Central memory CD8-positive, alpha-beta T cell (primary cell): ENCODE measurements around the gene CTDNEP1.
A peak's percentile ranks its signal among the peaks of the same experiment; 100 is the strongest.

ENCODE experiments used
- ATAC-seq: fragments of 150-1000 bp; cut with Tn5 transposase; replicated peaks from 2 replicates; pipeline ENCODE4 v1.10.0; 2022; ENCODE audit warnings: mild to moderate bottlenecking, moderate FRiP score, moderate number of reproducible peaks; ENCODE audit not compliant: poor library complexity, severe bottlenecking; ENCODE audit errors: extremely low read depth
- DNase-seq, 2 donors: peaks; one replicate each; pipeline ENCODE4 v3.0.0; 2021; ENCODE audit warnings: low spot score in 2 of 2
- H3K27ac Mint-ChIP-seq: one replicate; pipeline ENCODE4 v1.8.0; 2022; ENCODE audit warnings: low read depth, mild to moderate bottlenecking, moderate library complexity, mixed read lengths
- H3K27me3 Mint-ChIP-seq: one replicate; pipeline ENCODE4 v1.8.0; 2022; ENCODE audit warnings: mixed read lengths
- H3K36me3 Mint-ChIP-seq: one replicate; pipeline ENCODE4 v1.8.0; 2022; ENCODE audit warnings: mild to moderate bottlenecking, moderate library complexity, mixed read lengths; ENCODE audit not compliant: insufficient read depth
- H3K4me1 Mint-ChIP-seq: one replicate; pipeline ENCODE4 v1.8.0; 2022; ENCODE audit warnings: mixed read lengths
- H3K4me3 Mint-ChIP-seq: one replicate; pipeline ENCODE4 v1.8.0; 2022; ENCODE audit warnings: mild to moderate bottlenecking, moderate library complexity, mixed read lengths
- H3K9me3 Mint-ChIP-seq: one replicate; pipeline ENCODE4 v1.8.0; 2022; ENCODE audit warnings: mixed read lengths

Gene CTDNEP1

DNA sequence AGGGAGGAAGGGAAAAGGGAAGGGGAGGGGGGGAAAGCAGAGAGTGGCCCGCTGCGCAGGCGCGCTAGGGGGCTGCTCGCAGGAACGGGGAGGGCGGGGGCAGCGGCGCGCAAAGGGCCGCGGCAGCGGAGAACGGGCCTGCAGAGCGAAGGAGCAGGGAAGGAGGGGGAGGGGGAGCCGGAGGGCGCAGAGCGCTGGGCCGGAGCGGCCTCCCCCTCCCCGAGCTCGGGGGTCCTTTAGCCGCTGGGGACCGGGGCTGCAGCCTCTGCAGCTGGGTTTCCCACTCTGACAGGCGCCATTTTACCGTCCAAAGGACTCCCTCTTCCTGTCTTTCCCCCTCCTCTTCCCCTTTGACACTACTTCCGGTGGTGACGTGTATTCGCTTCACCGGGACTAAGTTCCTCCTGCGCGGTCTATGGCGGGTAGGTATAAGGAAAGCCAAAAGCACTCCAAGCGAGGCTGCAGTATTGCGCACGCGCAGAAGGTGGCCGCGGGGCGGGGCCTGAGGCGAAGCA lies at the start of gene CTDNEP1:
Gene CTDNEP1, minus strand, starts transcription at position 74 of the 515 bp plus-strand sequence. CDS start 438 bp downstream, outside the sequence.
- DNase-seq, result peak; percentile 96 to 98
- Mint-ChIP-seq H3K4me1 (peaks cover 48% of the 10 kb centered on the region), H3K4me3 (peak within 1 kb of the TSS; percentile 93), H3K27me3 (no peaks in the 10 kb centered on the region), H3K9me3 (no peaks in the 10 kb centered on the region), H3K27ac (peak within 1 kb of the TSS; percentile 93), H3K36me3 (peaks cover 49% of the 10 kb centered on the region)
- ATAC-seq, result peak; percentile 96

- ATAC-seq, result no peak
- no peak overlapping the region for H3K4me3 Mint-ChIP-seq
- no peak overlapping the region for H3K27ac Mint-ChIP-seq
- no peaks in the 10 kb centered on the region for H3K9me3 Mint-ChIP-seq
- peak in 1 of 2 donors; percentile 60 for DNase-seq
- H3K4me1 Mint-ChIP-seq, result peaks cover 7% of the 10 kb centered on the region
- H3K36me3 Mint-ChIP-seq, result peaks cover 7% of the 10 kb centered on the region
- H3K27me3 Mint-ChIP-seq, result peaks cover 35% of the 10 kb centered on the region
Measured at GRCh38 chr17:7296189-7296861, 44.8 kb upstream of the CTDNEP1 start.

- H3K4me3 Mint-ChIP-seq, result peak overlapping the region; percentile 85
- ATAC-seq (no peak), DNase-seq (no peak)
- peaks cover 43% of the 10 kb centered on the region for H3K27me3 Mint-ChIP-seq
- no peaks in the 10 kb centered on the region for H3K9me3 Mint-ChIP-seq
- peaks cover 7% of the 10 kb centered on the region for H3K4me1 Mint-ChIP-seq
- H3K36me3 Mint-ChIP-seq, result peaks cover 7% of the 10 kb centered on the region
- peak overlapping the region; percentile 85 for H3K27ac Mint-ChIP-seq
Measured at GRCh38 chr17:7295230-7296180, 44.0 kb upstream of the CTDNEP1 start.

DNA sequence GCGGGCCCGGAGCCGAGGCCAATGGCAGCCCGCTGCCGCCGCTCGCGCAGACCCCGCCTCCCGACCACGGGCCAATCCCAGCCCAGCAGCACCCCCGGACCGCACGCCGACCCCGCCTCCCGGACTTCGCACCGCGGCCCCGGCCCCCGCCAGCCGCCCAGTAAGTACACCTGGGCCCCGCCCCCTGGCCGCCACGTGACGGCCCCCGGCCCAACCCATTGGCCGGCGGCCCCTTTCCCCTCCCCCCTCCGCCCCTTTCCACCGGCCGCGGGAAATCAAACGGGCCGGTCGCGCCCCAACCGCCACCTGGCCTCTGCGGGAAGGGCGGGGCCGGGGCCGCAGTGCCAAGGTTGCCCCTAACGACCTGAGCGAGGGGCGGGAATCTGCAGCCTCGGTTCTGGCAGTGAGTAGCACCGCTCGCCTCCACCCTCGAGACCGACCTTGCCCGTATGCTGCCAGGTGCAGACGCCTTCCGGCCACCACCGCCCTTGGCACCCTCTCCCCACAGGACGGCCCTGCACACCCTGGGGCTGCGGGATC lies 43.1 kb upstream of the CTDNEP1 start, which contains the start of gene YBX2:
Gene YBX2, minus strand, starts transcription at position 26 of the 540 bp plus-strand sequence. CDS start 139 bp downstream, outside the sequence.
- ATAC-seq (peak; percentile 58), DNase-seq (peak; percentile 31 to 47)
- Mint-ChIP-seq H3K4me1 (peaks cover 7% of the 10 kb centered on the region), H3K27me3 (peaks cover 52% of the 10 kb centered on the region), H3K36me3 (peaks cover 7% of the 10 kb centered on the region), H3K4me3 (peak within 1 kb of the TSS; percentile 85), H3K27ac (peak within 1 kb of the TSS; percentile 85), H3K9me3 (no peaks in the 10 kb centered on the region)

DNA sequence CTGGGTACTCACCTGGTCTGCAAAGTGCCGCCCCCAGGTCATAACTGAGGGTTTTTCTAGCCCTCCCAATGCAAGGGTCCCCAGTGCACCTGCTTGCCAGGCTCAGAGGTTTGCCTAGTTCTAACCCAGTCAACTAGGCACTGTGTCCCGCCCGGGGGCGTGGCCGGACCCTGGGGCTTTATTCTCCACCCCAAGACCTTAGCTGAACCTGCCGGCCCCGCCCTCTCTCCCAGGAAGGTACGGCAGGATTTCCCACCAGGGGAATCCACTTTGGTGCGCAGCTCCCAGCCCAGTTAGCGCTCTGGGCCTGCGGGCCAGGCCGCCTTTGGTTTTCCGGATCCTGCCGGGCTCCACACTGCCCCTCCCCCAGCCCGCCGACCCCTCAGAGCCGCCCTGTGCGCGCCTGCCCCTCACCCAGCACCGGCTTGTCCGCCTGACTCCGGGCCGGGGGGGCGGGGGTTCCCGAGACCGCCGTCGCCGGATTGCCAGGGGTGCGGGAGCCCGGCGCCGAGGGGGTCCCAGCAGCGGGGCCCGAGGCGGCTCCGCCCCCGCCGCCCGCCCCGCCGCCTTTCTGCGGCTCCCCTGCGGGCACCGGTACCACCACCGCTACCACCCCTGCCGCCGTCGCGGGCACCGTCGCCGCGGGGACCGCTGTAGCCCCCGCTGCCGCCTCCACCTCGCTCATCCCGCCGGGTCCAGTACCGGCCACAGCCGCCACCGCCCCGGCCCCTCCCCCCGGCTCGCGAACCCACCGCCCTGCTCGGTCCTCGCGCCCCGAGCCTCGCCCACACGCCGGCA lies 42.5 kb upstream of the CTDNEP1 start:
- Mint-ChIP-seq H3K27me3 (peaks cover 53% of the 10 kb centered on the region), H3K9me3 (no peaks in the 10 kb centered on the region), H3K4me3 (peak overlapping the region; percentile 57), H3K4me1 (peaks cover 7% of the 10 kb centered on the region), H3K36me3 (peaks cover 7% of the 10 kb centered on the region), H3K27ac (no peak overlapping the region)
- ATAC-seq (no peak), DNase-seq (no peak)

- Mint-ChIP-seq H3K27me3 (peaks cover 60% of the 10 kb centered on the region), H3K9me3 (no peaks in the 10 kb centered on the region), H3K4me1 (peaks cover 7% of the 10 kb centered on the region), H3K4me3 (peak overlapping the region; percentile 57), H3K27ac (no peak overlapping the region), H3K36me3 (peaks cover 7% of the 10 kb centered on the region)
- ATAC-seq (no peak), DNase-seq (no peak)
Measured at GRCh38 chr17:7293159-7293558, 41.6 kb upstream of the CTDNEP1 start.

GRCh38 chr17:7292729-7293128 lies 41.2 kb upstream of the CTDNEP1 start:
- H3K36me3 Mint-ChIP-seq, result peaks cover 7% of the 10 kb centered on the region
- H3K4me1 Mint-ChIP-seq, result peaks cover 7% of the 10 kb centered on the region
- H3K4me3 Mint-ChIP-seq, result no peak overlapping the region
- DNase-seq (no peak), ATAC-seq (no peak)
- H3K9me3 Mint-ChIP-seq, result no peaks in the 10 kb centered on the region
- peaks cover 64% of the 10 kb centered on the region for H3K27me3 Mint-ChIP-seq
- no peak overlapping the region for H3K27ac Mint-ChIP-seq

DNA sequence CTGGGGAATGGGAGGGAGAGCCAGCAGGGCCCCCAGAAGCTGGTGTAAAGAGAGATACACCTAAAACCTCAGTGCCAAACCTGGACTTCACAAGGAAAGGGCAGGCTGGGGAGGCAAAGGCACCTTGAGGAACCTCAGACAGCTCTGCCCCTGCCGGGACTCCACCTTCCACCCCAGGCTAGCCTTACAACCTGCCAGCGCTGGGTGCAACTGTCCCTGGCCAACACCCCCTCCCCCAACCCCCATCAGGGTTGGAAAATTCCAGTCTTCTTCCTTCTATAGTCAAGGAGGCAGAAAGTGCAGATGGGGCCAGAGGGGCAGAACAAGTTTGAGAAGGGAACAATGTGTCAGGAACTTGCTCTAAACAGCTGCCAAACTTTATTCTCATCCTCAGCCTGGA lies 40.7 kb upstream of the CTDNEP1 start:
- Mint-ChIP-seq H3K4me1 (peaks cover 7% of the 10 kb centered on the region), H3K27ac (no peak overlapping the region), H3K4me3 (no peak overlapping the region), H3K36me3 (peaks cover 7% of the 10 kb centered on the region), H3K27me3 (peaks cover 70% of the 10 kb centered on the region), H3K9me3 (no peaks in the 10 kb centered on the region)
- no peak for ATAC-seq
- DNase-seq, result no peak

DNA sequence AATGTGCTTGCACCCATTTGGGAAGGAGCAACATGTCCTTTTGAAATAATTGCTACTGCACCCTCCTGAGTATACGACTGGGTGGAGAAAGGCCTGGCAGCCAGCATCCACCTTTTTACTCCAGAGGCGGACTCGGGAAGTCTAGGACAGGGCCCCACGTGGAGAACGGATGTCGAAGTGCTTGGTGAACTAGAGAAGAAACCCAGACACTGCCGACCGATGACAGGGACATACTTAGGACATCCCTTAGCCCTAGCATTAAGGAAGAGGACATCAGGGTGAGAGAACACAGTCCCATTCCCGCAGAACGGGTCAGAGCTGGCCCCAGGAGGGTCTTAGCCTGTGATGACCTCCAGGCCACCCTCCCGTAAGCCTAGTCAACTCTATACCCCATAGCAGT lies 39.2 kb upstream of the CTDNEP1 start:
- DNase-seq (no peak), ATAC-seq (no peak)
- H3K9me3 Mint-ChIP-seq, result no peaks in the 10 kb centered on the region
- H3K27me3 Mint-ChIP-seq, result peaks cover 78% of the 10 kb centered on the region
- H3K36me3 Mint-ChIP-seq, result peaks cover 7% of the 10 kb centered on the region
- no peak overlapping the region for H3K4me3 Mint-ChIP-seq
- H3K27ac Mint-ChIP-seq, result no peak overlapping the region
- H3K4me1 Mint-ChIP-seq, result peaks cover 7% of the 10 kb centered on the region

- H3K4me3 Mint-ChIP-seq, result no peak overlapping the region
- no peak for DNase-seq
- peaks cover 79% of the 10 kb centered on the region for H3K27me3 Mint-ChIP-seq
- H3K27ac Mint-ChIP-seq, result no peak overlapping the region
- no peak for ATAC-seq
- no peaks in the 10 kb centered on the region for H3K9me3 Mint-ChIP-seq
- peaks cover 4% of the 10 kb centered on the region for H3K36me3 Mint-ChIP-seq
- peaks cover 5% of the 10 kb centered on the region for H3K4me1 Mint-ChIP-seq
Measured at GRCh38 chr17:7290166-7290565, 38.6 kb upstream of the CTDNEP1 start.

DNA sequence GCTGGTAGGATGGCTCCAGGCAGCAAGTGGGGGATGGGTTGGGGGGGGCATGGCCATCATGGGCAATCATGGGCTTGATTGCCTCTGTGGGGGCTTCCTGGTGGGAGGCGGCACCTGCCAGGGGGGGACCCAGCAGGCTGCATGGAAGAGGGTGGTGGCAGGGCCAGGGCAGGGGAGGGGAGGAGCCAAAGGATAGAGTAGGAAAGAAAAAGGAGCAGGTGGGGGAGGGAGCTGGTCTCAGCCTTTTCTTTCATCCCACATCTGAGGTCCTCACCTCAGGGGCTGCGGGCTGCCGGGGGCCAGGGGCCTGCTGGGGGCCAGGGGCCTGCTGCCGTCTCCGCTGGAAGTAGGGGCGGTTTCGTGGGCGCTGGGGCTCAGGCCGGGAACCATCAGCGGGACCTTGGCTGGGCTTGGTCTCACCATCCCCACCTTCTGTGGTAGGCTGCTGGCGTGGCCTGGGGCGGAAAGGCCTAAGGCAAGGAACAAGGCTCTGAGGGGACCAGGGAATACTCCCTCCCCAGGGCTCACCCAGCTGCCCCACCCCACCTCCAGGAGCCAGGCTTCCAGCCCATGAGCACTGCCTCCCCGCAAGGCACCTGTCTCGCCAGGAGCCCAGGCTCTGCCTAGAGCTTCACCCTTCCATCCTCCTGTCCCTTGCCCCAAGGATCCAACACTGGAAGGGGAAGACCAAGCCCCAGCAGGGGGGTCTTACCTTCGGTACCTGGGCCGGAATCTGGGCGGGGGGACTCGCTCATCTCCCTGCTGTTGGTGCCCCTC lies 37.9 kb upstream of the CTDNEP1 start:
- Mint-ChIP-seq H3K9me3 (no peaks in the 10 kb centered on the region), H3K4me3 (no peak overlapping the region)
- ATAC-seq, result no peak

More for the DNA sequence above, 37.9 kb upstream of the CTDNEP1 start:
- H3K36me3 Mint-ChIP-seq, result peaks cover 4% of the 10 kb centered on the region
- no peak for DNase-seq
- H3K27me3 Mint-ChIP-seq, result peaks cover 76% of the 10 kb centered on the region
- H3K27ac Mint-ChIP-seq, result no peak overlapping the region
- H3K4me1 Mint-ChIP-seq, result no peaks in the 10 kb centered on the region
